AG10803 (cell line): Measurements from ENCODE around the gene PCDHB14.
"Not testable (repeated sequence)": the region's sequence is repeated elsewhere in the genome, so short reads cannot be mapped to it uniquely, and the experiment has no call there.

ENCODE experiments used
- DNase-seq: peaks from one replicate; pipeline ENCODE4 v3.0.0; 2010; ENCODE audit warnings: low read depth
- H3K4me3 ChIP-seq: 2 replicates; pipeline ENCODE4 v1.5.1; 2011; ENCODE audit warnings: mild to moderate bottlenecking, low read length, control low read depth
- TF ChIP-seq, protein P1 (sequence below): conservative IDR thresholded peaks from 2 replicates; pipeline ENCODE4 v1.5.1; 2011; ENCODE audit warnings: mild to moderate bottlenecking, low read length, control low read depth, inconsistent platforms

The PCDHB14 gene

DNA sequence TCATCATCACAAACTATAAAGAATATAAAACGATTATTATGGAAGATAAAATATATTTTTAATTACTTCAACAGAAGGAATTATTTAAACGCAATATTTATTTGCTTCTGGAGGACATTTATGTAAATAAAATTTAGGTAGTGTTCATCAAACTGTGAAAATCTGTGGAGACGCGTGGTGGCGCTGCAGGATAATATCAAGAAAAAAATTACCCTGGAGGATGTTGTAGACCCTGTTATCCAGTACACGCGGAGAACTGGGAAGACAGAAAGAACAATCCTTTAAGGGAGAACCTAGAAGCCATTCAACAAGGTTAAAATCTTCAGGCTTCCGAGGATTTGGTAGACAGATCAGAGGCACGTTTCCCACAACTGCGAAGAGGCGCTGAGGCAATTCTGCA lies 14.7 kb upstream of the PCDHB14 start, which contains the start of gene PCDHB12:
Gene PCDHB12 (plus strand): TSS at position 242 of the 400 bp plus-strand sequence. CDS start 189 bp downstream, outside the sequence.
- DNase-seq, result no peak

DNA sequence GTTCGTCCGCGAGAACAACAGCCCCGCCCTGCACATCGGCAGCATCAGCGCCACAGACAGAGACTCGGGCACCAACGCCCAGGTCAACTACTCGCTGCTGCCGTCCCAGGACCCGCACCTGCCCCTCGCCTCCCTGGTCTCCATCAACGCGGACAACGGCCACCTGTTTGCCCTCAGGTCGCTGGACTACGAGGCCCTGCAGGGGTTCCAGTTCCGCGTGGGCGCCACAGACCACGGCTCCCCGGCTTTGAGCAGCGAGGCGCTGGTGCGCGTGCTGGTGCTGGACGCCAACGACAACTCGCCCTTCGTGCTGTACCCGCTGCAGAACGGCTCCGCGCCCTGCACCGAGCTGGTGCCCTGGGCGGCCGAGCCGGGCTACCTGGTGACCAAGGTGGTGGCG lies 12.9 kb upstream of the PCDHB14 start:
- not testable (repeated sequence) for H3K4me3 ChIP-seq, DNase-seq

More for the DNA sequence above, 14.7 kb upstream of the PCDHB14 start, which contains the start of gene PCDHB12:
- no peak within 1 kb of the TSS for H3K4me3 ChIP-seq
- TF ChIP-seq, protein P1, sequence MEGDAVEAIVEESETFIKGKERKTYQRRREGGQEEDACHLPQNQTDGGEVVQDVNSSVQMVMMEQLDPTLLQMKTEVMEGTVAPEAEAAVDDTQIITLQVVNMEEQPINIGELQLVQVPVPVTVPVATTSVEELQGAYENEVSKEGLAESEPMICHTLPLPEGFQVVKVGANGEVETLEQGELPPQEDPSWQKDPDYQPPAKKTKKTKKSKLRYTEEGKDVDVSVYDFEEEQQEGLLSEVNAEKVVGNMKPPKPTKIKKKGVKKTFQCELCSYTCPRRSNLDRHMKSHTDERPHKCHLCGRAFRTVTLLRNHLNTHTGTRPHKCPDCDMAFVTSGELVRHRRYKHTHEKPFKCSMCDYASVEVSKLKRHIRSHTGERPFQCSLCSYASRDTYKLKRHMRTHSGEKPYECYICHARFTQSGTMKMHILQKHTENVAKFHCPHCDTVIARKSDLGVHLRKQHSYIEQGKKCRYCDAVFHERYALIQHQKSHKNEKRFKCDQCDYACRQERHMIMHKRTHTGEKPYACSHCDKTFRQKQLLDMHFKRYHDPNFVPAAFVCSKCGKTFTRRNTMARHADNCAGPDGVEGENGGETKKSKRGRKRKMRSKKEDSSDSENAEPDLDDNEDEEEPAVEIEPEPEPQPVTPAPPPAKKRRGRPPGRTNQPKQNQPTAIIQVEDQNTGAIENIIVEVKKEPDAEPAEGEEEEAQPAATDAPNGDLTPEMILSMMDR, result 0 out of 2 replicates have a peak, but pooled peaks have one; percentile 9

DNA sequence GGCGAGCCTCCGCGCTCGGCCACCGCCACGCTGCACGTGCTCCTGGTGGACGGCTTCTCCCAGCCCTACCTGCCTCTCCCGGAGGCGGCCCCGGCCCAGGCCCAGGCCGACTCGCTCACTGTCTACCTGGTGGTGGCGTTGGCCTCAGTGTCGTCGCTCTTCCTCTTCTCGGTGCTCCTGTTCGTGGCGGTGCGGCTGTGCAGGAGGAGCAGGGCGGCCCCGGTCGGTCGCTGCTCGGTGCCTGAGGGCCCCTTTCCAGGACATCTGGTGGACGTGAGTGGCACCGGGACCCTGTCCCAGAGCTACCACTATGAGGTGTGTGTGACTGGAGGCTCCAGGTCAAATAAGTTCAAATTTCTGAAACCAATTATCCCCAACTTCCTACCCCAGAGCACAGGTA lies 12.3 kb upstream of the PCDHB14 start:
- H3K4me3 ChIP-seq, DNase-seq: not testable (repeated sequence)

DNA sequence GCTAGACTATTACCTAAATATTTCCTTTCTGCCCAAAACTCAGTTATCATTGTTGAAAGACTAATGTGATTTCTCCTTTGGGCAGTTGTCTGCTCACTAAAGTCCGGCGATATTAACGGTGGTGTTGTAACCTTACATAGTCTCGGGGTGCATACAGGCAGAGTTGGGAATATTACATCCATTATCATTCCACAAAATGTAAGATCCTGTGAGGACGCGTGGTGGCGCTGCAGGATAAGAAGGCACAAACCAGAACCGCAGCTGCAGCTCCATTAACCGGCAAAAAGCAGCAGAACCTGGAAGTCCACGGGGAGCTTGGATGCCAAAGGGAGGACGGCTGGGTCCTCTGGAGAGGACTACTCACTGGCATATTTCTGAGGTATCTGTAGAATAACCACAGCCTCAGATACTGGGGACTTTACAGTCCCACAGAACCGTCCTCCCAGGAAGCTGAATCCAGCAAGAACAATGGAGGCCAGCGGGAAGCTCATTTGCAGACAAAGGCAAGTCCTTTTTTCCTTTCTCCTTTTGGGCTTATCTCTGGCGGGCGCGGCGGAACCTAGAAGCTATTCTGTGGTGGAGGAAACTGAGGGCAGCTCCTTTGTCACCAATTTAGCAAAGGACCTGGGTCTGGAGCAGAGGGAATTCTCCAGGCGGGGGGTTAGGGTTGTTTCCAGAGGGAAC lies 9.3 kb upstream of the PCDHB14 start, which contains the start of gene PCDHB13:
Gene PCDHB13 (plus strand): TSS at position 264 of the 684 bp plus-strand sequence. CDS start 205 bp downstream, at position 469.
- TF ChIP-seq, protein P1, result peak; percentile 38
- peak; percentile 30 for DNase-seq
- peak within 1 kb of the TSS; percentile 20; the same call in 1 of the 2 replicates for H3K4me3 ChIP-seq

DNA sequence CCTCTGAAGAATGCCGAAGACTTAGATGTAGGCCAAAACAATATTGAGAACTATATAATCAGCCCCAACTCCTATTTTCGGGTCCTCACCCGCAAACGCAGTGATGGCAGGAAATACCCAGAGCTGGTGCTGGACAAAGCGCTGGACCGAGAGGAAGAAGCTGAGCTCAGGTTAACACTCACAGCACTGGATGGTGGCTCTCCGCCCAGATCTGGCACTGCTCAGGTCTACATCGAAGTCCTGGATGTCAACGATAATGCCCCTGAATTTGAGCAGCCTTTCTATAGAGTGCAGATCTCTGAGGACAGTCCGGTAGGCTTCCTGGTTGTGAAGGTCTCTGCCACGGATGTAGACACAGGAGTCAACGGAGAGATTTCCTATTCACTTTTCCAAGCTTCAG lies 8.6 kb upstream of the PCDHB14 start:
- not testable (repeated sequence) for H3K4me3 ChIP-seq, DNase-seq

DNA sequence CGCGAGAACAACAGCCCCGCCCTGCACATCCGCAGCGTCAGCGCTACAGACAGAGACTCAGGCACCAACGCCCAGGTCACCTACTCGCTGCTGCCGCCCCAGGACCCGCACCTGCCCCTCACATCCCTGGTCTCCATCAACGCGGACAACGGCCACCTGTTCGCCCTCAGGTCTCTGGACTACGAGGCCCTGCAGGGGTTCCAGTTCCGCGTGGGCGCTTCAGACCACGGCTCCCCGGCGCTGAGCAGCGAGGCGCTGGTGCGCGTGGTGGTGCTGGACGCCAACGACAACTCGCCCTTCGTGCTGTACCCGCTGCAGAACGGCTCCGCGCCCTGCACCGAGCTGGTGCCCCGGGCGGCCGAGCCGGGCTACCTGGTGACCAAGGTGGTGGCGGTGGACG lies 7.6 kb upstream of the PCDHB14 start:
- H3K4me3 ChIP-seq, DNase-seq: not testable (repeated sequence)

DNA sequence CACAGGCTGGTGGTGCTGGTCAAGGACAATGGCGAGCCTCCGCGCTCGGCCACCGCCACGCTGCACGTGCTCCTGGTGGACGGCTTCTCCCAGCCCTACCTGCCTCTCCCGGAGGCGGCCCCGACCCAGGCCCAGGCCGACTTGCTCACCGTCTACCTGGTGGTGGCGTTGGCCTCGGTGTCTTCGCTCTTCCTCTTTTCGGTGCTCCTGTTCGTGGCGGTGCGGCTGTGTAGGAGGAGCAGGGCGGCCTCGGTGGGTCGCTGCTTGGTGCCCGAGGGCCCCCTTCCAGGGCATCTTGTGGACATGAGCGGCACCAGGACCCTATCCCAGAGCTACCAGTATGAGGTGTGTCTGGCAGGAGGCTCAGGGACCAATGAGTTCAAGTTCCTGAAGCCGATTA lies 7.1 kb upstream of the PCDHB14 start:
- H3K4me3 ChIP-seq, DNase-seq: not testable (repeated sequence)

DNA sequence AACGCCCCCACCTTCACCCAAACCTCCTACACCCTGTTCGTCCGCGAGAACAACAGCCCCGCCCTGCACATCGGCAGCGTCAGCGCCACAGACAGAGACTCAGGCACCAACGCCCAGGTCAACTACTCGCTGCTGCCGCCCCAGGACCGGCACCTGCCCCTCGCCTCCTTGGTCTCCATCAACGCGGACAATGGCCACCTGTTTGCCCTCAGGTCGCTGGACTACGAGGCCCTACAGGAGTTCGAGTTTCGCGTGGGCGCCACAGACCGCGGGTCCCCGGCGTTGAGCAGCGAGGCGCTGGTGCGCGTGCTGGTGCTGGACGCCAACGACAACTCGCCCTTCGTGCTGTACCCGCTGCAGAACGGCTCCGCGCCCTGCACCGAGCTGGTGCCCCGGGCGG lies 1.7 kb downstream of the PCDHB14 start:
- not testable (repeated sequence) for H3K4me3 ChIP-seq, DNase-seq

DNA sequence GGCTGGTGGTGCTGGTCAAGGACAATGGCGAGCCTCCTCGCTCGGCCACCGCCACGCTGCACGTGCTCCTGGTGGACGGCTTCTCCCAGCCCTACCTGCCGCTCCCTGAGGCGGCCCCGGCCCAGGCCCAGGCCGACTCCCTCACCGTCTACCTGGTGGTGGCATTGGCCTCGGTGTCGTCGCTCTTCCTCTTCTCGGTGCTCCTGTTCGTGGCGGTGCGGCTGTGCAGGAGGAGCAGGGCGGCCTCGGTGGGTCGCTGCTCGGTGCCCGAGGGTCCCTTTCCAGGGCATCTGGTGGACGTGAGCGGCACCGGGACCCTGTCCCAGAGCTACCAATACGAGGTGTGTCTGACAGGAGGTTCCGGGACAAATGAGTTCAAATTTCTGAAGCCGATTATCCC lies 2.3 kb downstream of the PCDHB14 start:
- not testable (repeated sequence) for DNase-seq, H3K4me3 ChIP-seq

DNA sequence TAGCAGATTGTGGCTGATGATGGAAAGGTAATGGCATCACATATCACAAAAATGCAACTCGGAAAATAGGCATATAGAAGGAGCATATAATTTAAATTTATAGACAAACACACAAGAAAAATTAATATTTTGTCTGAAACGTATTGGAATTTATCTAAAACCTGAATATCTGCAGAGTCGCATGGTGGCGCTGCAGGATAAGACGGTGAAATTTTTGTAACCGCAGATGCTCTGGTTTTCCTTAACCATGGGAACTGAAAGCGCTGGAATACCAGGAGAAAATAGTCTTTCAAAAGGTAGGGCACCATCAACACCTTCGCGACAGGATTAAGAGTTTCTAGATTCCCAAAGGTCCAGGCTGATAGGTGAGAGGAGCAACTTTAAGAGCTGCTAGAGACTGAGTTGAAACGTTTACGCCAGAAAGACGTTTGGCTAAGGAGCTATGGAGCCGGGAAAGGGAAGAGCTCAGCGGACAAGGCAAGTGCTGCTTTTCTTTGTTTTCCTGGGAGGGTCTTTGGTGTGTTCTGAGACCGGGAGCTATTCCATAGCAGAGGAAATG lies 11.0 kb downstream of the PCDHB14 start:
- H3K4me3 ChIP-seq, result peak overlapping the region; percentile 37
- TF ChIP-seq, protein P1, result peak; percentile 21
- peak; percentile 5 for DNase-seq

DNA sequence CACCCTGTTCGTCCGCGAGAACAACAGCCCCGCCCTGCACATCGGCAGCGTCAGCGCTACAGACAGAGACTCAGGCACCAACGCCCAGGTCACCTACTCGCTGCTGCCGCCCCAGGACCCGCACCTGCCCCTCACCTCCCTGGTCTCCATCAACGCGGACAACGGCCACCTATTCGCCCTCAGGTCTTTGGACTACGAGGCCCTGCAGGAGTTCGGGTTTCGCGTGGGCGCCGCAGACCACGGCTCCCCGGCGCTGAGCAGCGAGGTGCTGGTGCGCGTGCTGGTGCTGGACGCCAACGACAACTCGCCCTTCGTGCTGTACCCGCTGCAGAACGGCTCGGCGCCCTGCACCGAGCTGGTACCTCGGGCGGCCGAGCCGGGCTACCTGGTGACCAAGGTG lies 12.8 kb downstream of the PCDHB14 start:
- not testable (repeated sequence) for DNase-seq, H3K4me3 ChIP-seq
